HG03575 (cell line): ENCODE data around the gene MED28.
"Not testable (repeated sequence)": the region's sequence is repeated elsewhere in the genome, so short reads cannot be mapped to it uniquely, and the experiment has no call there.

Experiments
- ATAC-seq: cut with Tn5 transposase; IDR thresholded peaks from one replicate; pipeline ENCODE4 v1.9.1; 2021; ENCODE audit not compliant: unreplicated experiment, insufficient number of reproducible peaks, low FRiP score; ENCODE audit errors: extremely low read depth

MED28 gene

GRCh38 chr4:17614416-17615299 lies at the start of gene MED28:
TSS of gene MED28 (plus strand) at chr4:17614641. CDS start at chr4:17614655, 14 bp downstream.
- ATAC-seq, result peak; percentile 76

DNA sequence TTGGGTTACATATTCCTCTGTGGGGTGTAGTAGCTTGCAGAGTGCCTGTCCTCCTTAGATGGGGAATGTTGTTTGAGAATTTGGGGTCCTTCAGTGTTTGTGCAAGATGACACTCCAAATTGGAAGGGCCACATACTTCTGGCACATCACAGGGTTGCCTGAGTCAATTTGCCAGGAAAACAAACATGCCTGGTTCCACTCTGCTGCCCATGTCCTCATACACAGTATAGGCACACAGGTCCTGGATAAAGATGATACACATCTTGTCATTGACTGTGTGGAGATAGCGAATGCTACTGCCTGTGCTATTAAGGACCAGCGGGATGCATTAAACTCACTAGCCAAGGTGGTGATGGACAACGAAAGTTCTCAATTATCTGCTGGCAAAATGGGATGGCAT lies 48.6 kb upstream of the MED28 start:
- ATAC-seq, result no peak

- no peak for ATAC-seq
Measured at GRCh38 chr4:17567271-17567670, 47.2 kb upstream of the MED28 start.

GRCh38 chr4:17574206-17574605 lies 40.2 kb upstream of the MED28 start:
- no peak for ATAC-seq

- ATAC-seq, result not testable (repeated sequence)
Measured at GRCh38 chr4:17575177-17575576, 39.3 kb upstream of the MED28 start.

DNA sequence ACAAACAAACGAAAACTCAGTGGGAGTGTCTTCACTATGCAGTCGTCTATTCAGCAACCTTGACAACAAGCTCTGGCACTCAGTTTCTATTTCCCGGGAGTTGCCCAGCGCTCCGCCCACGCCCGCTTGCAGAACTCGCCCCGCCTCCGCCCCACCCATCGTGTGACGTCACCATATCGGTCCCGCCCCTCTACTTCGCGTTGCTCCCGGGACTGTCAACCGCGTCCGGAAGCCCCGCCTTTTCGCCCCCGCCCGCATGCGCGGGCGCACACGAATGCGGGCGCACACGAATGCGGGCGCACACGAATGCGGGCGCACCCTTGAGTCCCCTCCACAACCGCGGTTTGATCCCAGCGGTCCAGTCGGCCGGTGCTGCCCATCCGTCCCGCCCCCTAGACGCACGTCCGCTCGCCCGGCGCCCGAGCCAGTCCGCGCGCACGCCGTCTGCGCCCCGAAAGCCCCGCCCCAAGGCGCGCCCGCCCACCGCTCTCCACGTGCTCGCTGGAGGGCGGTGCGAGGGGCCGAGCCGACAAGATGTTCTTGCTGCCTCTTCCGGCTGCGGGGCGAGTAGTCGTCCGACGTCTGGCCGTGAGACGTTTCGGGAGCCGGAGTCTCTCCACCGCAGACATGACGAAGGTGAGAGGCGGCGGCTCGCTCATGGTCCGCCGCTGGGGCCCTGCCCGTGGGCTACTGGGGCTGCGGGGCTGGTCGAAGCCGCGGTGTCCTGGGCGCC lies 37.3 kb upstream of the MED28 start, which contains the start of gene LAP3:
Gene LAP3, plus strand, starts transcription at position 267 of the 733 bp plus-strand sequence. Its CDS starts 268 bp downstream, at position 535.
- peak; percentile 50 for ATAC-seq

- ATAC-seq, result no peak
Measured at GRCh38 chr4:17577665-17578481, 36.6 kb upstream of the MED28 start.

GRCh38 chr4:17578482-17578891 lies 36.0 kb upstream of the MED28 start:
- ATAC-seq, result peak; percentile 29

- no peak for ATAC-seq
Measured at GRCh38 chr4:17580969-17581368, 33.5 kb upstream of the MED28 start.

DNA sequence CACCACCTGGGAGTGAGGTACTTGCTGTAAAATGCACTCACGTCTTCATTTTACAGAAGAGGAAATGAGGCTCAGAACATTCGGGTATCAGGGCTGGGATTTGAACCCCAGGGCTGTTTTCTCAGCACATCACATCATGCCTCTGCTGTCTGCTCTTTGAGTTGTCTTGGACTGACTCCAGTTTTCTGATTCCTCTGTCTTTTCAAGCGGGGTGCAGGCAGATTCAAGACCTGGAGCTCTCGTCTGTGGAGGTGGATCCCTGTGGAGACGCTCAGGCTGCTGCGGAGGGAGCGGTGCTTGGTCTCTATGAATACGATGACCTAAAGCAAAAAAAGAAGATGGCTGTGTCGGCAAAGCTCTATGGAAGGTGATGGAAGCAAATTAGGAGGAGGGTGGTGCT lies 31.2 kb upstream of the MED28 start:
- ATAC-seq, result no peak

GRCh38 chr4:17583941-17584340 lies 30.5 kb upstream of the MED28 start:
- no peak for ATAC-seq

- ATAC-seq, result no peak
Measured at GRCh38 chr4:17584521-17585213, 29.8 kb upstream of the MED28 start.

GRCh38 chr4:17587094-17587822 lies 27.2 kb upstream of the MED28 start:
- ATAC-seq, result no peak

- no peak for ATAC-seq
Measured at GRCh38 chr4:17589355-17589754, 25.1 kb upstream of the MED28 start.

- peak; percentile 65 for ATAC-seq
Measured at GRCh38 chr4:17595471-17596005, 18.9 kb upstream of the MED28 start.

DNA sequence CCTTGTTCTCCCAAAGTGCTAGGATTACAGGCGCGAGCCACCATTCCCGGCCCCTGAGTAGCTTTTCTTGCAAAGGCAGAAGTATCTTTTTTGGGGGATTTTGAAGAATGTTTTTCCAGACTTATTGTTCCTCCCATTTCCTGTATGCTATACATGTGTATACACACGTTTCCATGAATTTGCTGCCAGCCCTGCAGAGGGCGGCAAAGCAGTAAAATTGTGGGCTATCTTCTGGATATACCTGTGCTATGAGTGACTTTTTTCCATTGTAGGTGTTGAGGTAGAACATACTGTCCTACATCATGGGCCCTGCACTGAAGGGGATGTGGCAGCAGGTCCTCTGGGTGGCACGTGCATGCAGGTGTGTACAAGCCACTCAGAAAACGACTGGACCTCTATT lies 16.9 kb upstream of the MED28 start:
- ATAC-seq, result no peak

DNA sequence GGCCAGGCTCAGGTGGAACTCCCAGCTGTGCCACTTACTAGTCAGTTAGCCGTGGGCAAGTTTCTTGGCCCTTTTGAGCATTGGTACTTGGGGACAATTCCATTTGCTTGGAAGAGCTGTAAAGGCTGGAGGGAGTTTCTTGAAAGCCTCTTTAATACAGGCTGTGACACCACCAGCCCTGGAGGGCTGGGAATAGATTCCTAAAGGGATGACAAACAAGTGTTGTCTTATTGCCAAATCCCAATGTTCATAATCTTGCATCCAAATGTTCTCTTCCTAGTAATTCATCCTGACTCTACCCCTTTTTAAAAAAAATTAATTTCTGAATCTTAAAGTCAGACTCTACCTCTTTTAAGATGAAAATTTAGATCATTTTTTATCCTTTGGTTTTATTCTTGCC lies 14.6 kb upstream of the MED28 start:
- no peak for ATAC-seq

GRCh38 chr4:17605236-17605635 lies 9.2 kb upstream of the MED28 start:
- ATAC-seq, result no peak
